GM19463 (cell line): ENCODE measurements around the gene CUX1.

ENCODE experiments used
- ATAC-seq: cut with Tn5 transposase; IDR thresholded peaks from one replicate; pipeline ENCODE4 v1.9.1; 2021; ENCODE audit warnings: mild to moderate bottlenecking, moderate library complexity; ENCODE audit not compliant: unreplicated experiment

The CUX1 gene

DNA sequence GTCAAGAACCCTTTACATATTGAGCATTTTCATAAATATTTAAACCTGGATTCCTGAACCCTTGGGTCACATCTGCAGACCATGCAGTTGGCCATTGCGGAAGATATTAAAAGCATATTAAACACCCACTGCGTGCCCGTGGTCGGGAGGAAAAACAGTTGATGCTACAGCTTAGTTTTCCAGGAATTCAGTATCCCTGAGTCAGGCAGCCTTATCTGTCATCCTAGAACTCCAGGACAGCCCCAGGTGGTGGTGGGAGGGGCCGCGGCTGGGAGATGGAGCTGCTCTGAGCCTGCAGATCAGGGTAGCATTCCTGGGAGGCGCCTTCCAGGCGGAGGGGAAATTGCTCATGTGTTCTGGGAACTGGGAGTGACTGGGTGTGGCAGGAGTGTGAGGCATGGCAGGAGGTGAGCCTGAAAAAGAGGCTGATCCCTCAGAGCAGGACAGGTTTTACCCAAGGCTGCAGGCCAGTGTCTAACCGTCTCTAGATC lies 246.3 kb downstream of the CUX1 start:
- ATAC-seq = no peak

DNA sequence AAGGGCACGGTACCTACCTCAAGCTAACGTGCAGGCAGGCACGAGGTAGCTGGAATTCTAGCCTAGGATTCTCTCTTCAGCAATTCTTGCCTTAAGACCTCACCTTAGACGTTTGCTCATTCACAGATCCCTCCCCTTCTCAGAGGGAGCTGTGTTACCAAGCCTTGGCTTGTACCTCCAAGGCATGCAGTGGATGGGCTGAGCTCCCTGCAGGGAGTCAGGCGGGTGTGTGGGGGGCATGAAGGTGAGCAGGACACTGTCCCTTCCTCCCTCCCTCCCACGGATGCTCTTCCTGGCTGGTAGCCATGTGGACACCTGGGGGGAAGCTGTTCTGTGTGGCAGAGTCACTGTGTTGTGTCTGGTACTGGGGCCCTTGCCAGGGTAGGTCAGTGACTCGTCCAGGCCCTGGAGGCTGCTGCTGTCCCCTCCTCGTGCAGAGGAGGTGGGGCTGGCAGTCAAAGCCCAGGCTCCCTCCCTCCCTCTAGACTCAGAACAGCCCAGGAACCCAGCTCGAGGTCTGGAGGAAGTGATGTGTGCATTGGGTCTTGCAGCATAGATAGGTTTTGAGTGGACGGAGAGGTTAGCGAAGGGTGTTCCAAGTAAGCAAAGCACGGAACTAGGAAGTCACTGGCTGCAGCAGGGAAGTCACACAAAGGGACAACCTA lies 247.1 kb downstream of the CUX1 start:
- ATAC-seq = no peak

DNA sequence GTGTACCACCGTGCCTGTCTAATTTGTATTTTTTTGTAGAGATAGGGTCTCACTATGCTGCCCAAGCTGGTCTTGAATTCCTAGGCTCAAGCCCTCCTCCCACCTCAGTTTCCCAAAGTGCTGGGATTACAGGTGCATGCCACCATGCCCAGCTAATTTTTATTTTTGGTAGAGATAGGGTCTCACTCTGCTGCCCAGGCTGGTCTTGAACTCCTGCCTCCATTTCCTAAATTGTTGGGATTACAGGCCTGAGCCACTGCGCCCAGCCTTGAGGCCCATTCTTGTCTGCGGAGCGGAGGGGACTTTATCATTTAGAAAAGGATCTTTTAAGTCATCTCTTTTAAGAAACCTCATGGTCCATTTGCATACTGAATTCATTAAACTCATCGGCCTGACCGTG lies 247.8 kb downstream of the CUX1 start:
- ATAC-seq = no peak

DNA sequence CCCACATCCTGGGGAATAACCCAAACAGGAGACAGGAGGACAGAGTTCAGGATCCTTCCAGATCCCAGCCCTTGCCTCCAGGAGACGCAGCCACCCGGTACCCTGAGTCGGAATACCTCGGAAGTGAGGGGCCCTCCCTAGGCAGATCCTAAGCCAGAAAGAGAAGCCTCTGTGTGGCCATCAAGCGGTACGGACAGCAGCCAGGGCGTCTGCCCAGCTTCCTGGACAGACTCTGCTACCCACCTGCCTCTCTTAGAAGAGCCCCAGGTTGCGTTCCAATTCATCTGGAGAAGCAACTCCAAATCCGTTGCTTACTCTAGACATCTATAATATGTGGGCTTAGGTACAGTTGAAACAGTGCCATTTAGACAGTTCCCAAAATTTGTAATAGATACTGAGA lies 249.1 kb downstream of the CUX1 start:
- no peak for ATAC-seq

DNA sequence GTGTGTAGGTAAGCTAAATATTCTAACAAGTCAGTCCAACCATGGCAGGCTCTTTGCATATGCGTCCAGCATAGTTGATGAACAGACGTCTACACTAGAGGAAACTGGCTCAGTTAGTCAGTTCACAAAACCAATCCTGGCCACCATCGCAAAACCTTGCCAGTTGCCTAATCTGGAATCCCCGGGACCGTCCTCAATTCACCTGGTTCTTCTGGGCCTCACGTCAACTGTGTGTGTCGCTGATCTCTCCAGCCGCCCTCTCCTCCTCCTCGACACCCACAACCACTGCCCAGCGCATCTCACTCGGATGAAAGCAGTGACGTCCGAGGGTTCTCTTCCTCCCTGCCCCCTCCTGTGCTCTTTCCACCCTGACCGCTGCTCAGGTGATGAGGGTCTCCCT lies 251.4 kb downstream of the CUX1 start:
- ATAC-seq = no peak

DNA sequence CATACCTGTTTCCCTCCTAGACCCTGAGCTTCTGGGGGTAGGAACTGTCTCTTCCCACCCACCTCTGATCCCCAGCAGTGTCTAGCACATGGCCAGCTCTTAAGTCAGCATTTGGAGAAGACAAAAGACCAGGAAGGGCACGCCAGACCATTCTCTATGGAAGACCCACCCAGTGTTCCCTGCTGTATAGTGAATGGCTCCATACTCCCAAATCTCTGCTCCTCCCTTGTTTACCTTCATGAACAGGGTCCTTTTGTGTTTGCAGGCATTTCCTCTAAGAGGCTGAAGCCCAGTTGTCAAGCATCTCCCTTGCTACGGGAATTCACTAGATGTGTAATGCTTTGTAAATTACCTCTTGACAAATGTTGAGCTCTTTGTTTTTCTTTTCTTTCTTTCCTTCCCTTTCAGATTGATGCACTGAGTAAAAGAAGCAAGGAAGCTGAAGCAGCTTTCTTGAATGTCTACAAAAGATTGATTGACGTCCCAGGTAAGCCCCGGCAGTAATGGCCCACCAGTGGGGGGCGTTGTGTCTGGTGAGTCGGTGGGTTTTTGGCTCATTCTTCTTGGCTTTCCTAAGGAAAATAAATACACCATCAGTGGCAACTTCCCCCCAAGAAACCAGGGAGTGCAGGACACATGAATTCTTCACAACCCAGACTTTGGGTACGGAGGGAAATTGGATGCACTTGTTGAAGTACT lies 252.7 kb downstream of the CUX1 start:
- ATAC-seq = no peak

DNA sequence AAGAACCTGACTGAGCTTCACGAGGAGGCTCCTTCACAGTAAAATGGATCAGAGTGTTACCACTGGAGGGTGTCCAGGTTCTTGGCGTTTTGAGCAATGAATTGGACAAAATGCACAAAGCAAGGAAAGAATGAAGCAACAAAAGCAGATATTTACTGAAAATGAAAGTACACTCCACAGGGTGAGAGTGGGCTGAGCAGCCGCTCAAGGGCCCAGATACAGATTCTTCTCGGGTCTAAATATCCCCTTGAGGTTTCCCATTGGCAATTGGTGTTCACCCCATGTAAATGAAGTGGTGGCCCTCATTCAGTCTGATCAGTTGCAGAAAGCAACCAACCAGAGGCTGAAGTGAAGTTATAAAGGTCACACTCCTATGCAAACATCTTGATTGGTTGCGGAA lies 254.6 kb downstream of the CUX1 start:
- no peak for ATAC-seq

DNA sequence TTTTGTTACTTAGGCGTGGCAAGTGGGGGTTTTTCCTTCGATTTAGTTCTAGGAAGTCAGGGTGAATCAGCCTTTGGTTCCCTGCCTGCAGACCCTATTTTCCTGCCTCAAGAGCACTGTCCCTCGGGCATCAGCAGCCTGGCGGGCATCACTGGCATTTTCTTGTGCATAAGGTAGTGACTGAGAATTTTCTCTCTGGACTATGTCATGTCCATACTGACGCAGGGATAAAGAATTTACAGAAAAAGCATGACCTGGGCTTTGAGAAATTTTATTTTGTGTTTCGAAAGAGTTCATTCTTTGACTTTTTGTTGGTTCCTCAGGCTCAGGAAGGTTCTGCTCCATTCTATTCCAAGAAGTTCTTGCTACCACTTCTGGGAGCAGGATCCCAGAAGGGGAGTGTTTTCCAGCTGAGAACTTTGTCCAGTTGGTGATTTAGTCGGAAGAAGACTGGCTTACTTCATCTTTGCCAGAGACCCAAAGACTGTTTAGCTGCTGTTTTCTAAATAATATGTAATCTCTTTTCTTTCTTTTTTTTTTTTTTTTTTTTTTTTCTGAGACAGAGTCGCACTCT lies 255.3 kb downstream of the CUX1 start:
- no peak for ATAC-seq

DNA sequence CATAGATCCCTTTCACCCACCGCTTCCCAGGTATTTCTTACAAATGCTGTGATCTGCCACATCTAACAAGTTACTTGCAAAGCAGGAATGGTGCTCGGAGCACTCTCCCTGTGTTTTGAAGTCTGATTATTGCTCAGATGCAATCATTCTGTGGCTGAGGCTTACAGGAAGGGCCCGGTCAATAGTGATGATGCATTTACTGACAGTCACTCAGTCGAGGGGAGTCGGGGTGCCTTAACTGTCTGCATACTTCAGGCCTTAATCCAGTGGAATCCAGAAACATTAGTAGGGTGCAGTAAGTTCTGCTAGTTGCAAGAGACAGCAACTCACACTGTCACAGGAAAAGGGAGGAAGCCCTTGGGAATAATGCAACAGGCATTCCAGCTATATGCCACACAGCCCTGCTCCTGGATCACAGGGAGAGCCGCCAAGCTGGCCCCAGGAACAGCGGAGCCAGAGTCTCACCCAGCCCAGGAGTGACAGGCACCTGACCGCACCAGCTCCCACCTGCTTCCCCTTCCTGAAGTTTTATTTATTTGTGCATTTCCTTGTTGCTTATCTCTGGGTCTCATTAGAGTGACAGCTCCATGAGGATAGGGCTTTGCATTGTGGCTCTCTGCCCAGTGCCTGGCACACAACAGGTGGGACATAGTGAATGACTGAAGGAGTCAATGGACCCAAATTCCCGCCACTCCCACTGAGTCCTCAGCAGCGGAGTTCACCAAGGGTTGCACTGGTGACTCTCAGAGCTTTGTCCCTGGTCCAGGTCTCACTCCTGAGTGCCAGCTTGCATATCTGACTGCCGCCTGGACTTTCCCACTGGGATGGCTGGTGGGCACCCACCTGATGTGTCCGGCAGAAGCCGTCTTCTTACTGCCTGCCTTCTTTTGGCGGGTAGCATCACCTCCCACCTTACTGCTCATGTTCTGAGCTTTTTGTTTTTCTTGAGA lies 256.8 kb downstream of the CUX1 start:
- ATAC-seq = no peak

DNA sequence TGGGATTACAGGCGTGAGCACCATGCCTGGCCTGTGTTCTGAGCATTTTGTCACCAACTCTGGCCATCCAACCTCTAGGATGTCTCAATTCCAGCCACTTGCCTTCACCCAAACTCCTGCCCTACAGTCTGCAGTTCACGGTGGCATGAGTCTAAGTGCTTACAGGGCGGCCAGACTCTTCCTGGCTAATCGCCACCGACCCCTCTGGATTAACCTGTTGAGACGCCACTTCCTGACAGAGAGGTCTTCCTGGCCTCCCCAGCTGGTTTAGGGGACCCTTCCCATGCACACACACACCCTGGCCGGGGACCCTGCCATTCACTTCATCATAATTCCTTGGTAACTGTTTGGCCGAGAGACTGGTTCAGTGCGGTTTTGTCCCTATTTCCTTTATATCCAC lies 257.7 kb downstream of the CUX1 start:
- no peak for ATAC-seq

DNA sequence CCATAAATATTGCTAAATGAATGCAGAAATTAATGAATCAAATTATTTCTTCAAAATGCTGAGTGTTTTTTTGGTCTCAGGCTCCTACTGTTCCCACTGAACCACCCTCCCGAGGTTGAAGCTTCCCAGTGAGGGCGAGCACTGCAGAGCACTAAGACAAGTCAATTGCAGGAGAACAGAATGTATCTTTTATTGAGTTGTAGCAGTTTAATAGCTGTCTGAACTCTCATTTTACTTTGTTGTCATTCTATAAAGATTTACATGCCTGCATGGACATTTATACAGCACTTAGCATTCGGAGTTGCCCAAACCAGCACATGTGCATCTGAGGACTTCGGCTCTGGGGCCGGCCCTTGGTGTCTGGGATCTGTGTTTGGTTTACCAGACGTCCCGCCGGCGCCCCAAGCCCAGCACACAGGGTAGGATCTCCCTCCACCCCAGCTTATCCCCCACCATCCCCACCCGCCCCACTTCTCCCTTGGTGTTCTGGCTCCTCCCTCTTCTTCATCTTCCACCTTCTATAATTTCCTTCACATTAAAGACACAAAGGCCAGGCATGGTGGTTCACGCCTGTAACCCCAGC lies 258.2 kb downstream of the CUX1 start:
- ATAC-seq = no peak

DNA sequence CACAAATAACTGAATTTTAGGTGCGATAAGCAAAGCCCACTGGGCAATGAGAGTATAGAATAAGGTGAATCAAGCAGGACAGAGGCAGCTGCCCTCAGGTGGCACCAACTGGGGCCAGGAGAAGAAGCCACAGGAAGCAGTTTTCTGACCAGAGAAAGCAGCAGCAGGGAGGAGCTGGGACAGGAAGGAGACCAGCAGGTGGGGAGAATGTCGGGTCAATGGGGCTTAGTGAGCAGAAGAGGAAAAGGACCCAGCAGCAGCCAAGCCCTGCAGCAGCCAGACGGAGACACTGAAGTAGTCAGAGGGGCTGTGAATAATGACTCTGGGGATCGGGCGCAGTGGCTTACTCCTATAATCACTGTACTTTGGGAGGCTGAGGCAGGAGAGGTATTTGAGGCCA lies 259.7 kb downstream of the CUX1 start:
- no peak for ATAC-seq

DNA sequence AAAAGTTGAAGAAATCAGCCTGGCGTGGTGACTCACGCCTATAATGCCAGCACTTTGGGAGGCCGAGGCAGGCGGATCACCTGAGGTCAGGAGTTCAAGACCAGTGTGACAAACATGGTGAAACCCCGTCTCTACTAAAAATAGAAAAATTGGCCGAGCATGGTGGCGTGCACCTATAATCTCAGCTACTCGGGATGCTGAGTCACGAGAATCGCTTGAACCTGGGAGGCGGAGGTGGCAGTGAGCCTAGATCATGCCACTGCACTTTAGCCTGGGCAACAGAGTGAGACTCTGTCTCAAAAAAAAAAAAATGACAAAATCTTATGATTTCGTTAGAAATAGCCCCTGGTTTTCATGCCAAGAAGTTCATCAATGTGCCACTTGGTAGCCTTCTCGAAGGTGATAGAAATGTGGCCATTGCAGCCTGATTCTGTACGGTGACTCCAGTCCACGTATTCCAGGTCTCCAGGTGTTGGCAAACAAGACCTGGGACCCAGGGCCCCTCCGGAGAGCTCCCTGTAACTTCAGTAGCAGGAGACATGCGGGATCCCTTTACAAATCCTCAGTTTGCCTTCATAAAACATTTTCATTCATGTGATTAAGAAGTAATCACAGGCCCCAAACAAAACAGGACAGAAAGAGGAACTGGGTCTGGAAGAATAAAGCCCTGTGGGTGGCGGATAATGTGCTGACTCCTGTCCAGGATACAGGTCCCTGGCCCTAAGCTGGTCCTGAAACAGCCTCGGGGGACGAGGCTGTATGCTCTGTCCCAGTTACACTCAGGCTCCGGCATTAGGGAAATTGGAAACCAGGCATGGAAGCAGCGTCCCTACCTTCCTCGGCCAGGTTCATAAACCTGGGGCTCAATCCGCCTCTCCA lies 262.0 kb downstream of the CUX1 start:
- no peak for ATAC-seq

DNA sequence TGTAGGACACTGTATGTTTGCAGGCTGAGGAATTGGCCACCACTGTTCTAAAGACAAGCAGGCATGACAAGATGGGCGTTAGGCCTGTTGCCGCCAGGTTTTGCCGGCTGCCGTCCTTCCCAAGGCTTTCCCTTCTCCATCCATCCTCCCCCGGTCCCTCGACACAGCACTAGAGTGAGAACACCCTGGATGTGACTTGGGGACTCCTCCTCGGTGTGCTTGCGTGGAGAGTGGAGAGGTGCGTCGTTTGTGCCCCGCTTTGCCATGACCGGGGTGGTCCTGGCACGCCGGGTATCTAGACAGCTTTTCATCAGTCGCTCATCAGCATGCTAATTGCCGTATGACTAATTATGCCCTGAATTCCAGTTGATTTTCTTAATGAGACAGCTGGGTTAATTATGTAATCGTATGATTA lies 262.6 kb downstream of the CUX1 start:
- ATAC-seq = no peak

DNA sequence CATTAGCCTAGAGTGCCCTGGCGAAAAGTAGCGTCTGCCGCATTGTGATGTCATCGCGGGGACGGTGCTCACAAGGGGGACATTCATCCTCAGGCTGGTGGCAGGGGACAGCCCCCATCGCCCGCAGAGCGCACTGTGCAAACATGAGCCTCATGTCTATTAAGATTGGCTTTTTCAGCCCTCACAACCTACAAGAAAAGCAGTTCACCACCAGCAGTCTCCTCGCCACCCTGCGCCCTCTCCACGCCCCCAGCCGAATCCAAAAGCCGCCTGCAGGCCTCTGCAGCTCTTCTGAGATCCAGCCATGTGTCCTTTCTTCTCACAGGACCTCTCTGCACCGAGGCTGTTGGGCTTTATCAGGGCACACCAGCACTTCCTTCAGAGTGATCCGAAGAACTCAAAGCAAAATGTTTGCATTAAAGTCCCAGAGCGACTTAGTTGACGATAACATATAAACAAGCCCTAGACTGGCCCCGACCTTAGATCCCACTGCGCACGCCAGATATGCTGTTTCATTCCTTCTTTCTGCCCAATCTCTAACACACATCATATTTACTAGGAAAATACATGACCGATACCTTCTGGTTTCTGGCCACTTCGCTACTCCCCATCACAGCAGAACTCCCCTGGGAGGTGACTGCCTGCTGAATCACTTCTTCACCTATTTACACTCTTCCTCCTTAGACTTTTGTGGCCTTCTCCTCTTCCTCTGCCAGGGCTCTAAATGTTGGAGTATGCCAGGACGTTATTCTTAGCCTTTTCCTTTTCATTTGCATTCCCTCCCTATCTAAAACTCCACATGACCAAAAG lies 263.2 kb downstream of the CUX1 start:
- ATAC-seq = no peak

DNA sequence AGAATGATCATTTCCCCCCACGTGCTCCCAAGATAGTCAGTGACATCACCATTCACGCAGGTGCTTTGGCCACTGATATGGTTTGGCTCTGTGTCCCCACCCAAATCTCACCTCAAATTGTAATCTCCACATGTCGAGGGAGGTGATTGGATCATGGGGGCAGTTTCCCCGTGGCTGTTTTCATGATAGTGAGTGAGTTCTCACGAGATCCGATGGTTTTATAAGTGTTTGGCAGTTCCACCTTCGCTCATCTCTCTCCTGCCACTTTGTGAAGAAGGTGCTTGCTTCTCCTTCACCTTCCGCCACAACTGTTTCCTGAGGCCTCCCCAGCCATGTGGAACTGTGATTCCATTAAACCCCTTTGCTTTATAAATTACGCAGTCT lies 263.8 kb downstream of the CUX1 start:
- ATAC-seq = no peak

DNA sequence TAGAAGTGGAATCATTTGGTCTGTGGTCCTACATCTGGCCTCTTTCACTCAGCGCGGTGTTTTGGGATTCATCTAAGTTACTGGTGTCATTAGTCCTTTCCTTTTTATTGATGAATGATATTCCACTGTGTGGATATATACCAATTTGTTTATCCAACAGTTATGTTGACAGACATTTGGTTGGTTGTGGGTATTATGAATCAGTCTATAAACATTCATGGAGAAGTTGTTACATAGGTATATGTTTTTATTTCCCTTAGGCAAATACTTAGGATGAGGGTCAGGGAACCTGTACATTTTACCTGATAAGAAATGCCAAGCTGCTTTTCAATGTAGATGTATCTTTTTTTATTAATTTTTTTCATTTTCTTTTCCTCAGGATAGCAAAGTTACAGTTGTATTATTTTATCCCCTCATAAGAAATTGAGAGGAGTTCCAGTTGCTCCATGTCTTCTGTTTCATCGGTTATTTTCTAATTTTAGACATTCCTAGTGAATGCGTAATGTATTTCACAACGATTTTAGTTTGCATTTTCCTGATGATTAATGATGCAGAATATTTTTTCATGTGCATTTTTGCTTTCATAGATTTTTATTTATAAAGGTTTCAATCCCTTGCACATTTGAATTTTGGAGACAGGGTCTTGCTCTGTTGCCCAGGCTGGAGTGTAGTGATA lies 265.4 kb downstream of the CUX1 start:
- ATAC-seq = no peak

DNA sequence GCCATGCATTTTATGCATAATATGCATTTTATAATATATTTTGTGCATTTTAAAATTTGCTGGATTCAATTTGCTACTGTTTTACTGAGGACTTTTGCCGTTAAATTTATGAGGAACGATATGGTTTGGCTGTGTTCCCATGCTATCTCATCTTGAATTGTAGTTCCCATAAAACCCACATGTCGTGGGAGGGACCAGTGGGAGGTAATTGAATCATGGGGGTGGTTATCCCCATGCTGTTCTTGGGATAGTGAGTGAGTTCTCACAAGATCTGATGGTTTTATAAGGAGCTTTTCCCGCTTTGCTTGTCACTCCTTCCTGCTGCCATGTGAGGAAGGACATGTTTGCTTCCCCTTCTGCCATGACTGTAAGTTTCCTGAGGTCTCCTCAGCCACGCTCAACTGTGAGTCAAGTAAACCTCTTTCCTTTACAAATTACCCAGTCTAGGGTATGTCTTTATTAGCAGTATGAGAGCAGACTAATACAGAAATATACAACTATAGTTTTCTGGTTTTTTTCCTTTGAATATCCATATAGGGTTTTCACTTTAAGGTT lies 267.9 kb downstream of the CUX1 start:
- no peak for ATAC-seq
